Osteocyte (in vitro differentiated cells): ENCODE data around the gene DMD. TPM values are rescaled to one million over a fixed set of nuclear protein-coding genes. Genes with fewer than 3 reads are reported as not detected.

ENCODE experiments used
- DNase-seq: peaks from one replicate; pipeline ENCODE4 v3.0.0; 2021; ENCODE audit warnings: mixed read lengths; ENCODE audit not compliant: unreplicated experiment; ENCODE audit errors: extremely low spot score
- H3K27ac Mint-ChIP-seq: one replicate; pipeline ENCODE4 v1.8.0; 2021; ENCODE audit warnings: mild to moderate bottlenecking, mixed read lengths; ENCODE audit not compliant: unreplicated experiment
- H3K27me3 Mint-ChIP-seq: one replicate; pipeline ENCODE4 v1.8.0; 2021; ENCODE audit warnings: mixed read lengths; ENCODE audit not compliant: unreplicated experiment
- H3K36me3 Mint-ChIP-seq: one replicate; pipeline ENCODE4 v1.8.0; 2021; ENCODE audit warnings: mixed read lengths; ENCODE audit not compliant: unreplicated experiment
- H3K4me1 Mint-ChIP-seq: one replicate; pipeline ENCODE4 v1.8.0; 2021; ENCODE audit warnings: mixed read lengths; ENCODE audit not compliant: unreplicated experiment
- H3K4me3 Mint-ChIP-seq: one replicate; pipeline ENCODE4 v1.8.0; 2021; ENCODE audit warnings: mild to moderate bottlenecking, moderate library complexity, mixed read lengths; ENCODE audit not compliant: unreplicated experiment
- H3K9me3 Mint-ChIP-seq: one replicate; pipeline ENCODE4 v1.8.0; 2021; ENCODE audit warnings: mixed read lengths; ENCODE audit not compliant: unreplicated experiment
- CTCF ChIP-seq: fragments of 200-600 bp; sonication (generic); IDR thresholded peaks from 2 replicates; pipeline ENCODE4 v1.5.0; 2021; ENCODE audit warnings: antibody characterized with exemption, mild to moderate bottlenecking, moderate library complexity
- total RNA-seq: library from RNA; stranded (reverse); gene quantifications from 2 replicates; pipeline ENCODE4 v1.2.1, GENCODE V29; 2021

Gene DMD
- total RNA-seq, 1 donor from 2014 or later = 317 TPM

- peak overlapping the region; percentile 33 for H3K27ac Mint-ChIP-seq
- no peaks in the 10 kb centered on the region for H3K36me3 Mint-ChIP-seq
- peaks cover 18% of the 10 kb centered on the region for H3K4me1 Mint-ChIP-seq
- no peaks in the 10 kb centered on the region for H3K9me3 Mint-ChIP-seq
- H3K4me3 Mint-ChIP-seq = no peak overlapping the region
- no peaks in the 10 kb centered on the region for H3K27me3 Mint-ChIP-seq
- DNase-seq = no peak
- no peak for TF ChIP-seq CTCF
Measured at GRCh38 chrX:31572360-31572759, 1639.0 kb downstream of the DMD start.

- Mint-ChIP-seq H3K4me1 (peaks cover 18% of the 10 kb centered on the region), H3K36me3 (no peaks in the 10 kb centered on the region), H3K4me3 (no peak overlapping the region), H3K27me3 (no peaks in the 10 kb centered on the region), H3K9me3 (no peaks in the 10 kb centered on the region), H3K27ac (no peak overlapping the region)
- no peak for DNase-seq
- TF ChIP-seq CTCF = no peak
Measured at GRCh38 chrX:31570658-31571057, 1640.7 kb downstream of the DMD start.

- no peak overlapping the region for H3K27ac Mint-ChIP-seq
- no peak for DNase-seq
- H3K4me3 Mint-ChIP-seq = no peak overlapping the region
- peaks cover 4% of the 10 kb centered on the region for H3K4me1 Mint-ChIP-seq
- H3K36me3 Mint-ChIP-seq = no peaks in the 10 kb centered on the region
- no peak for TF ChIP-seq CTCF
- H3K9me3 Mint-ChIP-seq = peaks cover 8% of the 10 kb centered on the region
- H3K27me3 Mint-ChIP-seq = no peaks in the 10 kb centered on the region
Measured at GRCh38 chrX:31563792-31564191, 1647.6 kb downstream of the DMD start.

- H3K27me3 Mint-ChIP-seq = no peaks in the 10 kb centered on the region
- H3K9me3 Mint-ChIP-seq = peaks cover 15% of the 10 kb centered on the region
- no peaks in the 10 kb centered on the region for H3K4me1 Mint-ChIP-seq
- no peak for TF ChIP-seq CTCF
- H3K4me3 Mint-ChIP-seq = no peak overlapping the region
- no peak overlapping the region for H3K27ac Mint-ChIP-seq
- H3K36me3 Mint-ChIP-seq = no peaks in the 10 kb centered on the region
- no peak for DNase-seq
Measured at GRCh38 chrX:31555506-31555905, 1655.8 kb downstream of the DMD start.

GRCh38 chrX:31551913-31552312 lies 1659.4 kb downstream of the DMD start:
- no peak for TF ChIP-seq CTCF
- Mint-ChIP-seq H3K27ac (no peak overlapping the region), H3K9me3 (peaks cover 7% of the 10 kb centered on the region), H3K4me3 (no peak overlapping the region), H3K27me3 (no peaks in the 10 kb centered on the region), H3K36me3 (no peaks in the 10 kb centered on the region), H3K4me1 (peaks cover 12% of the 10 kb centered on the region)
- DNase-seq = no peak
